Mesangial cell (primary cell): ENCODE results near the gene UPP1. TPM values are rescaled to one million over a fixed set of nuclear protein-coding genes. Genes with fewer than 3 reads are reported as not detected.

ENCODE experiments used
- total RNA-seq: library from RNA; depleted of rRNA; stranded (reverse); fragments of >200 nt; gene quantifications from 2 replicates; pipeline ENCODE4 v1.2.3, GENCODE V29; 2015

UPP1 gene
- 27.4 and 39.6 TPM in 2 replicates for total RNA-seq

GRCh38 chr7:48089046-48090003, at the start of gene UPP1:
UPP1 (plus strand) TSS chr7:48089265; CDS start chr7:48094784, 5,519 bp downstream.

Other genes starting within 250 kb of the UPP1 start
- under 0.01 TPM in 1 of 2 replicates, not detected in the other for gene PKD1L1, start 140.8 kb upstream of the UPP1 start, total RNA-seq
- gene HUS1, start 109.7 kb upstream of the UPP1 start, total RNA-seq, result 10.9 and 16.3 TPM in 2 replicates
- 0.51 TPM in 1 of 2 replicates, not detected in the other for gene SUN3, start 60.2 kb upstream of the UPP1 start, total RNA-seq
- 0.13 and 0.16 TPM in 2 replicates for gene C7orf57, start 53.7 kb upstream of the UPP1 start, total RNA-seq
- 0.38 and 0.65 TPM in 2 replicates for gene ABCA13, start 82.2 kb downstream of the UPP1 start, total RNA-seq